ENCODE data around the gene HELZ.
"Not testable (repeated sequence)": the region's sequence is repeated elsewhere in the genome, so short reads cannot be mapped to it uniquely, and the experiment has no call there.

HELZ gene

GRCh38 chr17:67265436-67266019 is 20.5 kb upstream of the HELZ start:
- no peak for DNase-seq (ENCODE audit: low read depth, low spot score)

- DNase-seq (ENCODE audit: low read depth, low spot score), result no peak
Observed at GRCh38 chr17:67262435-67263117, 17.6 kb upstream of the HELZ start.

GRCh38 chr17:67260170-67260987 is 15.4 kb upstream of the HELZ start:
- peak; percentile 62 for DNase-seq (ENCODE audit: low read depth, low spot score)

GRCh38 chr17:67258821-67259468 is 13.9 kb upstream of the HELZ start:
- DNase-seq (ENCODE audit: low read depth, low spot score), result no peak

- DNase-seq (ENCODE audit: low read depth, low spot score), result no peak
Observed at GRCh38 chr17:67256075-67256732, 11.2 kb upstream of the HELZ start.

- DNase-seq (ENCODE audit: low read depth, low spot score), result no peak
Observed at GRCh38 chr17:67253384-67253783, 8.4 kb upstream of the HELZ start.

GRCh38 chr17:67251586-67251985 is 6.6 kb upstream of the HELZ start:
- not testable (repeated sequence) for DNase-seq (ENCODE audit: low read depth, low spot score)

GRCh38 chr17:67248291-67248690 is 3.3 kb upstream of the HELZ start:
- no peak for DNase-seq (ENCODE audit: low read depth, low spot score)

GRCh38 chr17:67247416-67247900 is 2.5 kb upstream of the HELZ start:
- DNase-seq (ENCODE audit: low read depth, low spot score), result no peak

- no peak for DNase-seq (ENCODE audit: low read depth, low spot score)
Observed at GRCh38 chr17:67246653-67247415, 1.8 kb upstream of the HELZ start.

GRCh38 chr17:67246403-67246652 is 1.3 kb upstream of the HELZ start:
- no peak for DNase-seq (ENCODE audit: low read depth, low spot score)

- no peak for DNase-seq (ENCODE audit: low read depth, low spot score)
Observed at GRCh38 chr17:67245694-67246402, 852 bp upstream of the HELZ start.

GRCh38 chr17:67244431-67245072 is 444 bp downstream of the HELZ start:
- no peak for DNase-seq (ENCODE audit: low read depth, low spot score)

GRCh38 chr17:67243284-67243683 is 1.7 kb downstream of the HELZ start:
- no peak for DNase-seq (ENCODE audit: low read depth, low spot score)

- DNase-seq (ENCODE audit: low read depth, low spot score), result no peak
Observed at GRCh38 chr17:67241719-67242341, 3.2 kb downstream of the HELZ start.

- DNase-seq (ENCODE audit: low read depth, low spot score), result no peak
Observed at GRCh38 chr17:67239597-67239996, 5.4 kb downstream of the HELZ start.

GRCh38 chr17:67238991-67239390 is 6.0 kb downstream of the HELZ start:
- DNase-seq (ENCODE audit: low read depth, low spot score), result no peak

- DNase-seq (ENCODE audit: low read depth, low spot score), result no peak
Observed at GRCh38 chr17:67232441-67232840, 12.6 kb downstream of the HELZ start.

Data from smooth muscle cell of the brain vasculature (primary cell).